Thyroid gland (tissue), 4 donors: ENCODE data around the gene CCIN.

ENCODE experiments used
- POLR2A ChIP-seq, 2 donors: fragments of 450-650 bp; IDR thresholded peaks; one replicate each; pipeline ENCODE4 v1.6.1; 2017; ENCODE audit warnings: antibody characterized with exemption in 2 of 2, mild to moderate bottlenecking in 2 of 2, moderate library complexity in 1 of 2
- TF ChIP-seq, protein P1 (sequence below), 6 experiments: fragments of 200-600 bp in 3 of 6; fragments of 450-650 bp in 3 of 6; sonication (generic) in 3 of 6; IDR thresholded peaks; one replicate each; pipeline ENCODE4 v1.5.1; 2016 to 2019; ENCODE audit warnings: antibody characterized with exemption in 6 of 6, mild to moderate bottlenecking in 2 of 6, inconsistent platforms in 1 of 6, moderate library complexity in 1 of 6

DNA sequence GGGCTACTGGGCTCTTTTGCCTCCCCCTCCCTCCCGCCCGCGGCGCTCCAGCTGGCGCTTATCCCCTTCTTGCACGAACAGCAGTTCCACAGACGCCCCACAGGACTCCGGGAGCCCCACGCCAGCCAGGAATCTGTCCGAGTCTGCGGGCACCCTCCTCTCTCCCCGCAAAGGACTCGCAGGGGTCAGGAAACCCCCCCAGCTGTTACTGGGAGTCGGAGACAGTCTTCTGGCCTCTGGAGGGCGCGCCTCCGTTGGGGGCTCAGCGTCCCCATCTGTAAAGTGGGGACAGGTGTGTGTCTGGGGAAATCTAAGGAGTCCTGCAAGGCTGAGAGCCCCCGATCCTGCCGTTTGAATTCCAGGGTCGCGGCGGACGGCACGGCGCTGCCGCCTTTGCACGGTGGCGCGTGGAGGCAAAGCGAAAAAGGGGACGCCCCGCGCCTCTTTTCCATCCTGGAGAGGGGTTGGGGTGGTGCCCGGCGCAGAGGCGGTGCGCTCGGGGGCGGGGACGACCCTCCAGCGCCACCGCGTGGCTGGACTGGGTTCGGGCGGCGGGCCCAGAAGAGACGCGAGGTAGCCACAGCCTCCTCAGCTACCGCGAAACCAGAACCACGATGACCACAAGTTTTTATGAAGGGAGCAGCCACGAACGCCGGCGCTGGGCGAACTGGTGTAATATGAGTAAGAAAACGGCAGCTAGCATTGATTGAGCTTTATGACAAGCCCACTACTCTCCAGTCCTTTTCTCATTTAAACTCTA lies 2.8 kb upstream of the CCIN start:
- TF ChIP-seq POLR2A (IDR thresholded peaks at IDR 0.05) = no peak
- TF ChIP-seq, protein P1, sequence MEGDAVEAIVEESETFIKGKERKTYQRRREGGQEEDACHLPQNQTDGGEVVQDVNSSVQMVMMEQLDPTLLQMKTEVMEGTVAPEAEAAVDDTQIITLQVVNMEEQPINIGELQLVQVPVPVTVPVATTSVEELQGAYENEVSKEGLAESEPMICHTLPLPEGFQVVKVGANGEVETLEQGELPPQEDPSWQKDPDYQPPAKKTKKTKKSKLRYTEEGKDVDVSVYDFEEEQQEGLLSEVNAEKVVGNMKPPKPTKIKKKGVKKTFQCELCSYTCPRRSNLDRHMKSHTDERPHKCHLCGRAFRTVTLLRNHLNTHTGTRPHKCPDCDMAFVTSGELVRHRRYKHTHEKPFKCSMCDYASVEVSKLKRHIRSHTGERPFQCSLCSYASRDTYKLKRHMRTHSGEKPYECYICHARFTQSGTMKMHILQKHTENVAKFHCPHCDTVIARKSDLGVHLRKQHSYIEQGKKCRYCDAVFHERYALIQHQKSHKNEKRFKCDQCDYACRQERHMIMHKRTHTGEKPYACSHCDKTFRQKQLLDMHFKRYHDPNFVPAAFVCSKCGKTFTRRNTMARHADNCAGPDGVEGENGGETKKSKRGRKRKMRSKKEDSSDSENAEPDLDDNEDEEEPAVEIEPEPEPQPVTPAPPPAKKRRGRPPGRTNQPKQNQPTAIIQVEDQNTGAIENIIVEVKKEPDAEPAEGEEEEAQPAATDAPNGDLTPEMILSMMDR (IDR thresholded peaks at IDR 0.05) = peak; percentile 82 to 95 (median 92)
